Bronchial epithelial cell (primary cell): ENCODE measurements around the gene C12orf43. TPM values are rescaled to one million over a fixed set of nuclear protein-coding genes. Genes with fewer than 3 reads are reported as not detected.

ENCODE experiments used
- DNase-seq: peaks from one replicate; pipeline ENCODE4 v3.0.0-alpha.2; 2010; ENCODE audit warnings: low read depth
- FAIRE-seq: peaks from 2 replicates; lab custom pipeline; 2011; peaks lifted over from hg19 to GRCh38; lab: Jason Lieb, UNC
- H3K27me3 ChIP-seq: 2 replicates; pipeline ENCODE4 v1.5.1; 2011; ENCODE audit warnings: low read length; ENCODE audit not compliant: control insufficient read depth, insufficient read depth
- H3K36me3 ChIP-seq: 2 replicates; pipeline ENCODE4 v1.5.1; 2011; ENCODE audit warnings: low read length; ENCODE audit not compliant: control insufficient read depth, insufficient read depth
- H3K4me3 ChIP-seq: 2 replicates; pipeline ENCODE4 v1.5.1; 2011; ENCODE audit warnings: mild to moderate bottlenecking, low read depth, low read length, control low read depth
- CTCF ChIP-seq: IDR thresholded peaks from 2 replicates; pipeline ENCODE4 v1.5.1; 2011; ENCODE audit warnings: mild to moderate bottlenecking, moderate library complexity, low read length, control low read depth, inconsistent platforms; ENCODE audit not compliant: insufficient read depth, severe bottlenecking
- total RNA-seq: library from RNA; depleted of rRNA; stranded (reverse); fragments of >200 nt; gene quantifications from 2 replicates; pipeline ENCODE4 v1.2.1, GENCODE V29; 2014

The C12orf43 gene
- total RNA-seq, 1 donor from 2014 or later, result 6.3 TPM

- H3K36me3 ChIP-seq, result no peaks in the 10 kb centered on the region
- no peak overlapping the region for H3K4me3 ChIP-seq
- FAIRE-seq (no peak), DNase-seq (no peak)
- H3K27me3 ChIP-seq, result no peaks in the 10 kb centered on the region
- TF ChIP-seq CTCF, result no peak
These were observed 43.3 kb downstream of the C12orf43 start for GRCh38 chr12:120972870-120973543.

- TF ChIP-seq CTCF, result peak; percentile 66
- DNase-seq, result peak; percentile 61
- no peaks in the 10 kb centered on the region for H3K36me3 ChIP-seq
- H3K4me3 ChIP-seq, result no peak overlapping the region
- no peak for FAIRE-seq
- H3K27me3 ChIP-seq, result no peaks in the 10 kb centered on the region
These were observed 44.7 kb downstream of the C12orf43 start for GRCh38 chr12:120971299-120972180.

GRCh38 chr12:120970310-120970709 is 46.0 kb downstream of the C12orf43 start:
- no peak for DNase-seq
- no peak for TF ChIP-seq CTCF
- Histone ChIP-seq H3K4me3 (no peak overlapping the region), H3K27me3 (no peaks in the 10 kb centered on the region), H3K36me3 (no peaks in the 10 kb centered on the region)
- FAIRE-seq, result peak; percentile 55

GRCh38 chr12:120965534-120966091 is 50.7 kb downstream of the C12orf43 start:
- DNase-seq (no peak), FAIRE-seq (no peak)
- H3K27me3 ChIP-seq, result no peaks in the 10 kb centered on the region
- no peaks in the 10 kb centered on the region for H3K36me3 ChIP-seq
- TF ChIP-seq CTCF, result no peak
- no peak overlapping the region for H3K4me3 ChIP-seq

- H3K36me3 ChIP-seq, result no peaks in the 10 kb centered on the region
- no peak for TF ChIP-seq CTCF
- DNase-seq, result no peak
- FAIRE-seq, result no peak
- no peaks in the 10 kb centered on the region for H3K27me3 ChIP-seq
- H3K4me3 ChIP-seq, result no peak overlapping the region
These were observed 52.0 kb downstream of the C12orf43 start for GRCh38 chr12:120964298-120964697.
